Neural cell (in vitro differentiated cells): Measurements from ENCODE around the gene GALNT1.

Experiments
- CTCF ChIP-seq: fragments of 450-650 bp; IDR thresholded peaks from 2 replicates; pipeline ENCODE4 v1.5.1; 2014; ENCODE audit warnings: antibody characterized with exemption, mild to moderate bottlenecking, moderate library complexity; ENCODE audit not compliant: poor library complexity, severe bottlenecking
- EP300 ChIP-seq: fragments of 450-650 bp; conservative IDR thresholded peaks from 2 replicates; pipeline ENCODE4 v1.6.1; 2014; ENCODE audit warnings: antibody characterized with exemption, mild to moderate bottlenecking, moderate library complexity; ENCODE audit not compliant: poor library complexity, severe bottlenecking
- EZH2 ChIP-seq: fragments of 200-600, 300-800 bp; shearing (Covaris generic), sonication (generic); IDR thresholded peaks from 2 replicates; pipeline ENCODE4 v1.6.1; 2014; ENCODE audit warnings: antibody characterized with exemption, low read length, borderline replicate concordance, mild to moderate bottlenecking; ENCODE audit not compliant: insufficient read depth, poor library complexity, severe bottlenecking
- MXI1 ChIP-seq: fragments of 450-650 bp; conservative IDR thresholded peaks from 2 replicates; pipeline ENCODE4 v1.6.1; 2014; ENCODE audit warnings: antibody characterized with exemption, mild to moderate bottlenecking; ENCODE audit not compliant: poor library complexity, severe bottlenecking
- POLR2AphosphoS5 ChIP-seq: IDR thresholded peaks from 2 replicates; pipeline ENCODE4 v1.6.1; 2012
- RAD21 ChIP-seq: fragments of 450-650 bp; conservative IDR thresholded peaks from 2 replicates; pipeline ENCODE4 v1.6.1; 2014; ENCODE audit warnings: antibody characterized with exemption, mild to moderate bottlenecking, moderate library complexity
- REST ChIP-seq: IDR thresholded peaks from 2 replicates; pipeline ENCODE4 v1.6.1; 2012; ENCODE audit warnings: borderline replicate concordance
- SMC3 ChIP-seq: fragments of 450-650 bp; conservative IDR thresholded peaks from 2 replicates; pipeline ENCODE4 v1.6.1; 2014; ENCODE audit warnings: antibody characterized with exemption, mild to moderate bottlenecking, moderate library complexity; ENCODE audit not compliant: poor library complexity
- TAF1 ChIP-seq: IDR thresholded peaks from 2 replicates; pipeline ENCODE4 v1.6.1; 2012; ENCODE audit warnings: low read depth

DNA sequence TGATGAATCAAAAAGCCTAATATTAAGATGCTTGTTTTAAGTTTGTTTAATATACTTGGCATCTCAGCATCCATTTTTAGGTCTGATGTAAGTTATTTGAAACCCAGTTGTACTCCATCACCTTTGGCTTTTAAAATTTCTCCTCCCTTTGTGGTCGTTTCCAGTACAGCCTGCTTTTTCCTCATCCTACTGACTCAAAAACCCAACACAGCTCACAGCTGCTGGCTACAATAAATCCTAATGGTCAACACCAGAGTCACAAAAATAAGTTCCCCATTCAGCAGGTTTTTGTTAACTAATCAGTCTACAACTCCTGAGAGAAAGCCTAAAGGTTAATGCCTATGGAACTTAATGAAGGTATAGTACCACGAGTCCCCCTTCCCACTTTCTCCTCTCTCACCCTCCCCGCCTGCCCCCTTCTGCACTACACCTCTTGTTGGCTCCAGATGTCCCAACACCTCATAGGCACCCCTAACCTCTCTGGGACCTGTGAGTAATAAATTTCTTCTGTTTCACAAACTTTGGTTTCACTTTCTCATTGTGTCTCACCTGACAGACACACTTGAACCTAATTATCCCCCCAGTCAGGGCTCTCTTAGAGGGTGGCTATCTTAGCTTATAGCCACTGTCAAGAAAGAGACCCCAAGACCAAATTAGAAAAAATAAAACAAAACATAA, 148.6 kb downstream of the GALNT1 start:
- no peak for TF ChIP-seq SMC3
- no peak for TF ChIP-seq EP300
- TF ChIP-seq REST = no peak
- no peak for TF ChIP-seq CTCF
- no peak for TF ChIP-seq POLR2AphosphoS5
- TF ChIP-seq RAD21 = no peak
- no peak for TF ChIP-seq MXI1
- TF ChIP-seq EZH2 = no peak
- no peak for TF ChIP-seq TAF1
